Body of pancreas (tissue), 4 donors: ENCODE measurements around the gene CRNN. TPM values are rescaled to one million over a fixed set of nuclear protein-coding genes. Genes with fewer than 3 reads are reported as not detected.

Source experiments
- ATAC-seq: fragments of 150-250 bp; one replicate; pipeline ENCODE4 v1.9.1; 2016
- DNase-seq, 4 donors: peaks; one replicate each; pipeline ENCODE4 v3.0.0-alpha.2; 2019
- H3K27ac ChIP-seq, 4 donors: fragments of 200-600 bp; sonication (generic); 1 replicate in 3 of 4; 2 replicates in 1 of 4; pipeline versions ENCODE4 v1.5.1 to v1.6.1; 2016 to 2019; ENCODE audit warnings: mild to moderate bottlenecking in 1 of 4, mixed read lengths in 1 of 4, moderate library complexity in 1 of 4
- H3K27me3 ChIP-seq, 2 donors: fragments of 200-600 bp; sonication (generic); one replicate each; pipeline ENCODE4 v1.6.0; 2016; ENCODE audit warnings: mild to moderate bottlenecking in 1 of 2
- H3K36me3 ChIP-seq, 2 donors: fragments of 200-600 bp; sonication (generic); replicated peaks in 1 of 2; 2 replicates each; pipeline ENCODE4 v1.5.1; 2016; ENCODE audit warnings: low read depth in 2 of 2; ENCODE audit not compliant: insufficient read depth in 1 of 2
- H3K4me1 ChIP-seq: fragments of 200-600 bp; sonication (generic); one replicate; pipeline ENCODE4 v1.6.0; 2016
- H3K4me3 ChIP-seq, 2 donors: fragments of 200-600 bp; sonication (generic); 1 replicate in 1 of 2; 2 replicates in 1 of 2; pipeline ENCODE4 v1.5.1; 2016 to 2019
- H3K9me3 ChIP-seq, 3 donors: fragments of 200-600 bp; sonication (generic); 1 replicate in 2 of 3; 2 replicates in 1 of 3; pipeline ENCODE4 v1.5.1; 2016
- CTCF ChIP-seq, 7 experiments: fragments of 450-650 bp in 4 of 7; fragments of 200-600 bp in 3 of 7; sonication (generic) in 3 of 7; IDR thresholded peaks; one replicate each; pipeline ENCODE4 v1.5.1; 2016 to 2019; ENCODE audit warnings: antibody characterized with exemption in 7 of 7
- POLR2A ChIP-seq, 3 donors: fragments of 450-650 bp; IDR thresholded peaks; one replicate each; pipeline ENCODE4 v1.6.1; 2016; ENCODE audit warnings: antibody characterized with exemption in 3 of 3, mild to moderate bottlenecking in 2 of 3
- WGBS, 2 donors: methylation state at CpG; one replicate each; pipeline ENCODE4 v1.1.5; 2017; 5-methylcytosine and 5-hydroxymethylcytosine counted together
- intact Hi-C: fragments of 100-400 bp; cut with DNase I; formaldehyde crosslinking; loops from one replicate; pipeline ENCODE4 v1.15.1; 2023
- total RNA-seq, 2 donors: library from RNA; depleted of rRNA; stranded (reverse); fragments of >200 nt; gene quantifications; one replicate each; pipeline ENCODE4 v1.1.0, GENCODE V29; 2016

Gene CRNN
- total RNA-seq, 2 donors from 2014 or later: not detected

GRCh38 chr1:152440635-152441471, 26.8 kb upstream of the CRNN start:
- DNase-seq (peak; percentile 72 to 83 (median 81)), ATAC-seq (peak; percentile 89)
- TF ChIP-seq CTCF (IDR thresholded peaks at IDR 0.05) (peak; percentile 72 to 88 (median 84)), POLR2A (IDR thresholded peaks at IDR 0.05) (no peak)
- H3K9me3 ChIP-seq: no peaks in the 10 kb centered on the region
- no peaks in the 10 kb centered on the region for H3K27me3 ChIP-seq
- 18 to 24% methylated on average over 16 to 17 of the region's 17 CpGs for WGBS, 2 donors
- peaks cover 13% of the 10 kb centered on the region for H3K4me1 ChIP-seq
- H3K4me3 ChIP-seq: no peak overlapping the region
- no peaks in the 10 kb centered on the region for H3K36me3 ChIP-seq
- no peak overlapping the region for H3K27ac ChIP-seq
- intact Hi-C loops: loop anchor here (5.0 kb wide), 1 partner anchor 389 kb away; no protein-coding TSS in a partner anchor

GRCh38 chr1:152436593-152437496, 22.8 kb upstream of the CRNN start:
- ATAC-seq: no peak
- TF ChIP-seq POLR2A (IDR thresholded peaks at IDR 0.05) (no peak), CTCF (IDR thresholded peaks at IDR 0.05) (no peak)
- WGBS, 2 donors: 42 to 52% methylated on average over 2 of the region's 2 CpGs

GRCh38 chr1:152427458-152427857, 13.4 kb upstream of the CRNN start:
- no peak for TF ChIP-seq CTCF (IDR thresholded peaks at IDR 0.05)
- no peak for TF ChIP-seq POLR2A (IDR thresholded peaks at IDR 0.05)
- Histone ChIP-seq H3K36me3 (no peaks in the 10 kb centered on the region), H3K4me1 (no peaks in the 10 kb centered on the region), H3K27me3 (no peaks in the 10 kb centered on the region), H3K27ac (no peak overlapping the region), H3K4me3 (no peak overlapping the region), H3K9me3 (peaks cover 0 to 10% (median 0%) of the 10 kb centered on the region in 3 donors)
- DNase-seq (no peak), ATAC-seq (no peak)
- 48 to 53% methylated on average over 3 of the region's 3 CpGs for WGBS, 2 donors
- intact Hi-C loops: no loop called here

More at GRCh38 chr1:152436593-152437496, 22.8 kb upstream of the CRNN start:
- intact Hi-C loops: no loop called here
- Histone ChIP-seq H3K4me3 (no peak overlapping the region), H3K27me3 (no peaks in the 10 kb centered on the region), H3K9me3 (no peaks in the 10 kb centered on the region), H3K27ac (no peak overlapping the region), H3K4me1 (no peaks in the 10 kb centered on the region), H3K36me3 (no peaks in the 10 kb centered on the region)
- no peak for DNase-seq

- Histone ChIP-seq H3K27me3 (no peaks in the 10 kb centered on the region), H3K36me3 (no peaks in the 10 kb centered on the region), H3K9me3 (peaks cover 0 to 10% (median 3%) of the 10 kb centered on the region in 3 donors), H3K4me1 (no peaks in the 10 kb centered on the region), H3K4me3 (no peak overlapping the region), H3K27ac (no peak overlapping the region)
- DNase-seq: no peak
- TF ChIP-seq CTCF (IDR thresholded peaks at IDR 0.05): no peak
- no peak for ATAC-seq
- intact Hi-C loops: no loop called here
Measured at GRCh38 chr1:152426731-152427130, 12.7 kb upstream of the CRNN start.
